HepG2 (cell line): Measurements from ENCODE around the gene URGCP. TPM values are rescaled to one million over a fixed set of nuclear protein-coding genes. Genes with fewer than 3 reads are reported as not detected.

Experiments used
- ATF7-NPFF ChIP-seq: sonication (generic); formaldehyde crosslinking; IDR thresholded peaks from 2 replicates; pipeline ENCODE4 v1.8.1; 2023; ENCODE audit warnings: mild to moderate bottlenecking, low read depth, missing genetic modification reagents, moderate library complexity
- HINFP ChIP-seq: sonication (generic); formaldehyde crosslinking; IDR thresholded peaks from 2 replicates; pipeline ENCODE4 v1.4.0; 2020; ENCODE audit warnings: low read depth, mild to moderate bottlenecking, missing genetic modification reagents
- HNRNPL ChIP-seq: fragments of 200-400 bp; formaldehyde crosslinking; IDR thresholded peaks from 2 replicates; pipeline ENCODE4 v1.6.1; 2017; ENCODE audit warnings: mild to moderate bottlenecking, low read depth, low read length
- JUND ChIP-seq: sonication (generic); formaldehyde crosslinking; IDR thresholded peaks from 2 replicates; pipeline ENCODE4 v1.8.0; 2022; ENCODE audit warnings: mild to moderate bottlenecking, missing genetic modification reagents
- KDM4B ChIP-seq: sonication (generic); formaldehyde crosslinking; IDR thresholded peaks from 2 replicates; pipeline ENCODE4 v1.4.0; 2020; ENCODE audit warnings: missing genetic modification reagents
- NKX3-1 ChIP-seq: sonication (generic); formaldehyde crosslinking; IDR thresholded peaks from 2 replicates; pipeline ENCODE4 v1.5.0; 2020; ENCODE audit warnings: missing genetic modification reagents
- NR2F1 ChIP-seq, 2 experiments: fragments of 450-650 bp in 1 of 2; formaldehyde crosslinking in 1 of 2; IDR thresholded peaks; 2 replicates each; pipeline versions ENCODE4 v1.5.0 to v1.6.1; 2016 to 2020; ENCODE audit warnings: mild to moderate bottlenecking in 1 of 2, missing compliant biosample characterization in 1 of 2, missing genetic modification reagents in 1 of 2, moderate library complexity in 1 of 2
- RFXAP ChIP-seq: sonication (generic); formaldehyde crosslinking; IDR thresholded peaks from 2 replicates; pipeline ENCODE4 v1.4.0; 2020; ENCODE audit warnings: missing genetic modification reagents, borderline replicate concordance
- RXRA ChIP-seq: sonication (generic); formaldehyde crosslinking; IDR thresholded peaks from 2 replicates; pipeline ENCODE4 v1.5.1; 2020; ENCODE audit warnings: missing genetic modification reagents
- SAP130 ChIP-seq: IDR thresholded peaks from 2 replicates; pipeline ENCODE4 v1.6.1; 2016; ENCODE audit warnings: low read depth
- TOE1 ChIP-seq: sonication (generic); formaldehyde crosslinking; IDR thresholded peaks from 2 replicates; pipeline ENCODE4 v1.4.0; 2020; ENCODE audit warnings: mild to moderate bottlenecking, missing genetic modification reagents
- ZNF18 ChIP-seq: sonication (generic); formaldehyde crosslinking; IDR thresholded peaks from 2 replicates; pipeline ENCODE4 v1.8.0; 2022; ENCODE audit warnings: mild to moderate bottlenecking, missing genetic modification reagents; ENCODE audit not compliant: insufficient replicate concordance
- ZNF235 ChIP-seq: sonication (generic); formaldehyde crosslinking; IDR thresholded peaks from 2 replicates; pipeline ENCODE4 v1.8.1; 2023; ENCODE audit warnings: mild to moderate bottlenecking, missing genetic modification reagents, borderline replicate concordance
- ZNF280B ChIP-seq: sonication (generic); formaldehyde crosslinking; IDR thresholded peaks from 2 replicates; pipeline ENCODE4 v1.5.0; 2020; ENCODE audit warnings: missing genetic modification reagents, mild to moderate bottlenecking, borderline replicate concordance
- ZNF431 ChIP-seq: sonication (generic); formaldehyde crosslinking; IDR thresholded peaks from 2 replicates; pipeline ENCODE4 v1.9.0; 2022; ENCODE audit warnings: missing genetic modification reagents, low read depth, mild to moderate bottlenecking, borderline replicate concordance
- ZNF530 ChIP-seq: sonication (generic); formaldehyde crosslinking; IDR thresholded peaks from 2 replicates; pipeline ENCODE4 v1.5.0; 2020; ENCODE audit warnings: low read depth, mild to moderate bottlenecking, missing genetic modification reagents
- polyA plus RNA-seq, 8 experiments: library from polyadenylated mRNA; depleted of rRNA in 3 of 8; stranded (reverse) in 7 of 8; unstranded in 1 of 8; fragments of >200 nt; fragmentation: Illumina TruSeq in 4 of 8; extraction: Trizol in 4 of 8; gene quantifications; 2 replicates each; pipeline versions ENCODE4 v1.2.1 to v1.2.3, GENCODE V29; 2011 to 2016; ENCODE audit warnings: low read depth in 4 of 8, missing spikeins in 1 of 8, mixed read lengths in 1 of 8; ENCODE audit not compliant: insufficient read depth in 1 of 8
- total RNA-seq, 5 experiments: library from RNA; depleted of rRNA; stranded (reverse); fragments of >200 nt; fragmentation: Illumina TruSeq; extraction: Trizol; gene quantifications; 2 replicates each; pipeline ENCODE4 v1.2.3, GENCODE V29; 2016; ENCODE audit warnings: low read depth in 1 of 5
- TF ChIP-seq, protein P1 (sequence below): sonication (generic); formaldehyde crosslinking; IDR thresholded peaks from 2 replicates; pipeline ENCODE4 v1.4.0; 2020; ENCODE audit warnings: mild to moderate bottlenecking, low read depth, missing genetic modification reagents
- TF ChIP-seq, protein P2 (sequence below): sonication (generic); formaldehyde crosslinking; conservative IDR thresholded peaks from 2 replicates; pipeline ENCODE4 v1.8.0; 2022; ENCODE audit warnings: missing genetic modification reagents
- TF ChIP-seq, protein P3 (sequence below): sonication (generic); formaldehyde crosslinking; IDR thresholded peaks from 2 replicates; pipeline ENCODE4 v1.4.0; 2020; ENCODE audit warnings: mild to moderate bottlenecking, missing genetic modification reagents

URGCP gene
- total and polyA plus RNA-seq, 2 of the 13 experiments (the other 11 are each of a cell fraction or from before 2014, with no cell fraction given): 22.3 to 25.8 TPM

DNA sequence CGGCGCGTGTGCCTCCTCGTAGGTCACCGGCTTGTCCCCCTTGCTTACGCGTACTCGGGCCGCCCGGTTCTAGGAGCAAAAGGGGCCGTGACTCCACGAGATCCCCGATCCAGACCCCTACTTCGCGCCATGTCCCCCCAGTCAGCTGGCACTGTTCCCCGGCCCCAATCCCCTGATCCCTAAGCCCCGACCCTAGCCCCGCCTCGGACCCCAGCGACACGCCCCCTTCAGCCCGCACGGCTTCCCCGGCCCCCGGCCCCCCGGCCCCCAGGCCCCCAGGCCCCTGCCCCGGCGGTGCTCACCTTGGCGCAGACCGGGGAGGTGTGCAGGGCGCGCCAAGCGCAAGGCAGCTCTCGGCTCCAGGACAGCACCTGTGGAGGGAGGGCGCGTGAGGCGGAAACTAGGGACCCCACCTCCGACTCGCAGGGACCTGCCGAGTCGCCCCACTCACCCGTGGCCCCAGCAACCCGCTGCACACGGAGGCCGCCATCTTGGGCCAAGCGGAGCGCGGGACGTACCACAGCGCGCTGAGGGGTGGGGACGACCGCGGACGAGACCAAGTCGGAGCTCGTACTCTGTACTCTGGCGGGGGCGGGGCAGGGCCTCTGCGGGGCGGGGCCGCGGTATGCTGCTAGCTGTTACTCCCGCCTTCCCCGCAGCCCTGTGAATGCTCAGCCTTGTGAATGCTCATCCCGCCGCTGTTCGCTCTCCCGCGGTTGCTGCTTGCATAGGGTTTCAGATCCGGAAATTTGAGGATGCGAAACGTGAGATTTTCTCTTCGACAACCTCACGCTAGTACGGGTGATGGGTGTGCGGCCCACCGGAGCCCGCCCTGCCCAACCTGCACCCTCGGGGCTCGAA, 37.2 kb downstream of the URGCP start, which contains the start of gene MRPS24 (continued):
- no peak; the same call in 1 of the 2 replicates for TF ChIP-seq ZNF280B (CRISPR knock-in tag)
- no peak for TF ChIP-seq ZNF530 (CRISPR knock-in tag)
- TF ChIP-seq HINFP (CRISPR knock-in tag): 0 out of 2 replicates have a peak, but pooled peaks have one; percentile 10
- TF ChIP-seq SAP130 (CRISPR knock-in tag): no peak; the same call in none of the 2 replicates
- TF ChIP-seq ZNF235: no peak
- peak; percentile 77; the same call in 1 of the 2 replicates for TF ChIP-seq TOE1 (CRISPR knock-in tag)
- peak; percentile 39; the same call in 1 of the 2 replicates for TF ChIP-seq ATF7-NPFF
- no peak for TF ChIP-seq HNRNPL
- TF ChIP-seq NR2F1 (CRISPR knock-in tag; IDR thresholded peaks at IDR 0.05): no peak
- TF ChIP-seq JUND (CRISPR knock-in tag): no peak
- peak; percentile 21; the same call in 1 of the 2 replicates for TF ChIP-seq KDM4B (CRISPR knock-in tag)
- TF ChIP-seq, protein P1, sequence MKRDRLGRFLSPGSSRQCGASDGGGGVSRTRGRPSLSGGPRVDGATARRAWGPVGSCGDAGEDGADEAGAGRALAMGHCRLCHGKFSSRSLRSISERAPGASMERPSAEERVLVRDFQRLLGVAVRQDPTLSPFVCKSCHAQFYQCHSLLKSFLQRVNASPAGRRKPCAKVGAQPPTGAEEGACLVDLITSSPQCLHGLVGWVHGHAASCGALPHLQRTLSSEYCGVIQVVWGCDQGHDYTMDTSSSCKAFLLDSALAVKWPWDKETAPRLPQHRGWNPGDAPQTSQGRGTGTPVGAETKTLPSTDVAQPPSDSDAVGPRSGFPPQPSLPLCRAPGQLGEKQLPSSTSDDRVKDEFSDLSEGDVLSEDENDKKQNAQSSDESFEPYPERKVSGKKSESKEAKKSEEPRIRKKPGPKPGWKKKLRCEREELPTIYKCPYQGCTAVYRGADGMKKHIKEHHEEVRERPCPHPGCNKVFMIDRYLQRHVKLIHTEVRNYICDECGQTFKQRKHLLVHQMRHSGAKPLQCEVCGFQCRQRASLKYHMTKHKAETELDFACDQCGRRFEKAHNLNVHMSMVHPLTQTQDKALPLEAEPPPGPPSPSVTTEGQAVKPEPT: no peak
- TF ChIP-seq RFXAP (CRISPR knock-in tag): no peak
- TF ChIP-seq ZNF431 (CRISPR knock-in tag): 0 out of 2 replicates have a peak, but pooled peaks have one; percentile 71
- peak; percentile 25 for TF ChIP-seq ZNF18 (CRISPR knock-in tag)
- peak; percentile 58 for TF ChIP-seq RXRA (CRISPR knock-in tag)
- TF ChIP-seq NKX3-1 (CRISPR knock-in tag): no peak
- TF ChIP-seq, protein P2, sequence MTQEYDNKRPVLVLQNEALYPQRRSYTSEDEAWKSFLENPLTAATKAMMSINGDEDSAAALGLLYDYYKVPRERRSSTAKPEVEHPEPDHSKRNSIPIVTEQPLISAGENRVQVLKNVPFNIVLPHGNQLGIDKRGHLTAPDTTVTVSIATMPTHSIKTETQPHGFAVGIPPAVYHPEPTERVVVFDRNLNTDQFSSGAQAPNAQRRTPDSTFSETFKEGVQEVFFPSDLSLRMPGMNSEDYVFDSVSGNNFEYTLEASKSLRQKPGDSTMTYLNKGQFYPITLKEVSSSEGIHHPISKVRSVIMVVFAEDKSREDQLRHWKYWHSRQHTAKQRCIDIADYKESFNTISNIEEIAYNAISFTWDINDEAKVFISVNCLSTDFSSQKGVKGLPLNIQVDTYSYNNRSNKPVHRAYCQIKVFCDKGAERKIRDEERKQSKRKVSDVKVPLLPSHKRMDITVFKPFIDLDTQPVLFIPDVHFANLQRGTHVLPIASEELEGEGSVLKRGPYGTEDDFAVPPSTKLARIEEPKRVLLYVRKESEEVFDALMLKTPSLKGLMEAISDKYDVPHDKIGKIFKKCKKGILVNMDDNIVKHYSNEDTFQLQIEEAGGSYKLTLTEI (CRISPR knock-in tag): no peak
- TF ChIP-seq, protein P3, sequence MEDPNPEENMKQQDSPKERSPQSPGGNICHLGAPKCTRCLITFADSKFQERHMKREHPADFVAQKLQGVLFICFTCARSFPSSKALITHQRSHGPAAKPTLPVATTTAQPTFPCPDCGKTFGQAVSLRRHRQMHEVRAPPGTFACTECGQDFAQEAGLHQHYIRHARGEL: no peak
